ENCODE data around the gene SETD9. TPM values are rescaled to one million over a fixed set of nuclear protein-coding genes. Genes with fewer than 3 reads are reported as not detected.

SETD9 gene
- total and polyA plus RNA-seq, 2 donors from 2014 or later = 8.0 to 9.3 TPM

- no peak for FAIRE-seq
- no peak for DNase-seq
- TF ChIP-seq CTCF (IDR thresholded peaks at IDR 0.05; ENCODE audit: borderline replicate concordance, extremely low read depth, insufficient read depth) = no peak
- intact Hi-C loops (cut with DNase I) = no loop called here
- no peaks in the 10 kb centered on the region for H3K27me3 ChIP-seq (ENCODE audit: control insufficient read depth, insufficient read depth, low read length)
- H3K9ac ChIP-seq (ENCODE audit: low read length in 3 of 3) = no peak overlapping the region
- H3K4me1 ChIP-seq (ENCODE audit: control insufficient read depth in 2 of 3, insufficient read depth in 2 of 3, low read depth in 1 of 3, low read length in 3 of 3) = no peaks in the 10 kb centered on the region
- peaks cover 0 to 3% (median 0%) of the 10 kb centered on the region in 3 donors for H3K36me3 ChIP-seq (ENCODE audit: control insufficient read depth in 2 of 3, insufficient read depth in 3 of 3, low read length in 3 of 3)
- no peak overlapping the region for H3K27ac ChIP-seq (ENCODE audit: low read depth in 2 of 2, low read length in 2 of 2)
- no peak overlapping the region for H3K4me3 ChIP-seq (ENCODE audit: low read length in 3 of 3)
- H3K9me3 ChIP-seq (ENCODE audit: control insufficient read depth in 2 of 3, insufficient read depth in 1 of 3, low read length in 3 of 3) = no peaks in the 10 kb centered on the region
Observed at GRCh38 chr5:56917534-56917933, 8.1 kb downstream of the SETD9 start.

- H3K4me1 ChIP-seq (ENCODE audit: control insufficient read depth in 2 of 3, insufficient read depth in 2 of 3, low read depth in 1 of 3, low read length in 3 of 3) = no peaks in the 10 kb centered on the region
- DNase-seq = no peak
- FAIRE-seq = no peak
- H3K4me3 ChIP-seq (ENCODE audit: low read length in 3 of 3) = no peak overlapping the region
- no peaks in the 10 kb centered on the region for H3K9me3 ChIP-seq (ENCODE audit: control insufficient read depth in 2 of 3, insufficient read depth in 1 of 3, low read length in 3 of 3)
- intact Hi-C loops (cut with DNase I) = no loop called here
- no peak for TF ChIP-seq CTCF (IDR thresholded peaks at IDR 0.05; ENCODE audit: borderline replicate concordance, extremely low read depth, insufficient read depth)
- H3K27ac ChIP-seq (ENCODE audit: low read depth in 2 of 2, low read length in 2 of 2) = no peak overlapping the region
- no peak overlapping the region for H3K9ac ChIP-seq (ENCODE audit: low read length in 3 of 3)
- no peaks in the 10 kb centered on the region for H3K27me3 ChIP-seq (ENCODE audit: control insufficient read depth, insufficient read depth, low read length)
- peaks cover 0 to 8% (median 5%) of the 10 kb centered on the region in 3 donors for H3K36me3 ChIP-seq (ENCODE audit: control insufficient read depth in 2 of 3, insufficient read depth in 3 of 3, low read length in 3 of 3)
Observed at GRCh38 chr5:56918054-56918453, 8.7 kb downstream of the SETD9 start.

- Histone ChIP-seq H3K27me3 (ENCODE audit: control insufficient read depth, insufficient read depth, low read length) (no peaks in the 10 kb centered on the region), H3K4me3 (ENCODE audit: low read length in 3 of 3) (no peak overlapping the region), H3K4me1 (ENCODE audit: control insufficient read depth in 2 of 3, insufficient read depth in 2 of 3, low read depth in 1 of 3, low read length in 3 of 3) (no peaks in the 10 kb centered on the region), H3K36me3 (ENCODE audit: control insufficient read depth in 2 of 3, insufficient read depth in 3 of 3, low read length in 3 of 3) (peaks cover 2 to 18% (median 13%) of the 10 kb centered on the region in 3 donors), H3K9me3 (ENCODE audit: control insufficient read depth in 2 of 3, insufficient read depth in 1 of 3, low read length in 3 of 3) (no peaks in the 10 kb centered on the region), H3K27ac (ENCODE audit: low read depth in 2 of 2, low read length in 2 of 2) (no peak overlapping the region), H3K9ac (ENCODE audit: low read length in 3 of 3) (no peak overlapping the region)
- DNase-seq (no peak), FAIRE-seq (no peak)
- no peak for TF ChIP-seq CTCF (IDR thresholded peaks at IDR 0.05; ENCODE audit: borderline replicate concordance, extremely low read depth, insufficient read depth)
- intact Hi-C loops (cut with DNase I) = no loop called here
Observed at GRCh38 chr5:56919942-56920662, 10.7 kb downstream of the SETD9 start.
